ENCODE results near the gene NRARP. TPM values are rescaled to one million over a fixed set of nuclear protein-coding genes. Genes with fewer than 3 reads are reported as not detected.
A peak's percentile ranks its signal among the peaks of the same experiment; 100 is the strongest.

The NRARP gene
- total and polyA plus RNA-seq, 2 donors (not counting 1 experiment from before 2014, with no cell fraction given): 5.7 to 11.5 TPM

DNA sequence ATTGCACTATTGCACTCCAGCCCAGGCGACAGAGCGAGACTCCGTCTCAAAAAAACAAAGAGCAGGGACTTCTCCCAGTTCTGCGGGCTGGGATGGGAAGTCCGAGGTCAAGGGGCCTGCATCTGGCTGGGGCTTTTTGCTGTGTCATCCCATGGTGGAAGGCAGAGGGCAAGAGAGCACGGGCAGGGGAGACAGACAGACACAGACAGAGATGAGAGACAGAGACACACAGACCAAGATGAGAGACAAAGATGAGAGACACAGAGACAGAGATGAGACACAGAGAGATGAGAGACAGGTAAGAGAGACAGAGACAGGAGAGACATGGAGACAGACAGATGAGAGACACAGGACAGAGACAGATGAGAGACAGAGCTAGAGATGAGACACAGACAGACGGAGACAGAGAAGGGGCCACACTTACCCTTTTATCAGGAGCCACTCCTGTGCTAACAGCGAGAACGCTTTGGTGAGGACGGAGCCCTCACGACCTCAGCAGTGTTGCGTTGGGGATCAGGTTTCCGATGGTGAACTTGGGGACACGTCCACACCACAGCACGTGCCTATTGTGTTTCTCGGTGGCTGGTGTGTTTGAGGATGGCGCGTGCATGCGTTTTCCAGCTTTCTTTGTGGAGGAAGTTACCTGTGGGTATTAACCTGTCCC lies 33.4 kb downstream of the NRARP start:
- H3K27ac Mint-ChIP-seq: peak overlapping the region; percentile 78
- Histone ChIP-seq H3K27me3 (replicated peaks in 1 of 4; ENCODE audit: control extremely low read depth in 1 of 4, control insufficient read depth in 3 of 4, insufficient read depth in 4 of 4, low read length in 3 of 4) (no peaks in the 10 kb centered on the region), H3K9me3 (ENCODE audit: control extremely low read depth in 1 of 3, control insufficient read depth in 2 of 3, insufficient read depth in 1 of 3, low read length in 2 of 3) (no peaks in the 10 kb centered on the region), H2AFZ (ENCODE audit: insufficient read depth, low read depth, low read length, poor library complexity, severe bottlenecking) (no peak overlapping the region), H3K4me3 (ENCODE audit: control extremely low read depth in 1 of 5, extremely low read depth in 1 of 5, insufficient read depth in 1 of 5, low read depth in 2 of 5, low read length in 4 of 5) (peak overlapping the region in 4 of 5 experiments; percentile 33 to 50 (median 45)), H3K9ac (ENCODE audit: low read length) (peak overlapping the region; percentile 53), H3K27ac (ENCODE audit: low read length in 2 of 2) (peak overlapping the region; percentile 15 to 48), H3K4me1 (ENCODE audit: control insufficient read depth in 2 of 2, insufficient read depth in 2 of 2, low read length in 2 of 2) (peaks cover 11 to 48% of the 10 kb centered on the region in 2 donors), H4K20me1 (ENCODE audit: control insufficient read depth, insufficient read depth, low read length, poor library complexity, severe bottlenecking) (peaks cover 33% of the 10 kb centered on the region), H3K36me3 (replicated peaks in 1 of 2; ENCODE audit: control extremely low read depth in 1 of 2, control insufficient read depth in 1 of 2, extremely low read depth in 1 of 2, insufficient read depth in 2 of 2, low read length in 1 of 2) (peaks cover 0 to 28% of the 10 kb centered on the region in 2 experiments), H3K79me2 (ENCODE audit: control insufficient read depth, insufficient read depth, low read length) (peaks cover 33% of the 10 kb centered on the region), H3K4me2 (replicated peaks; ENCODE audit: low read depth, low read length, poor library complexity, severe bottlenecking) (peak overlapping the region; percentile 64)
- no peaks in the 10 kb centered on the region for H3K27me3 Mint-ChIP-seq
- ATAC-seq (ENCODE audit: low read depth) (no peak), DNase-seq (no peak)
- TF ChIP-seq, protein P1, sequence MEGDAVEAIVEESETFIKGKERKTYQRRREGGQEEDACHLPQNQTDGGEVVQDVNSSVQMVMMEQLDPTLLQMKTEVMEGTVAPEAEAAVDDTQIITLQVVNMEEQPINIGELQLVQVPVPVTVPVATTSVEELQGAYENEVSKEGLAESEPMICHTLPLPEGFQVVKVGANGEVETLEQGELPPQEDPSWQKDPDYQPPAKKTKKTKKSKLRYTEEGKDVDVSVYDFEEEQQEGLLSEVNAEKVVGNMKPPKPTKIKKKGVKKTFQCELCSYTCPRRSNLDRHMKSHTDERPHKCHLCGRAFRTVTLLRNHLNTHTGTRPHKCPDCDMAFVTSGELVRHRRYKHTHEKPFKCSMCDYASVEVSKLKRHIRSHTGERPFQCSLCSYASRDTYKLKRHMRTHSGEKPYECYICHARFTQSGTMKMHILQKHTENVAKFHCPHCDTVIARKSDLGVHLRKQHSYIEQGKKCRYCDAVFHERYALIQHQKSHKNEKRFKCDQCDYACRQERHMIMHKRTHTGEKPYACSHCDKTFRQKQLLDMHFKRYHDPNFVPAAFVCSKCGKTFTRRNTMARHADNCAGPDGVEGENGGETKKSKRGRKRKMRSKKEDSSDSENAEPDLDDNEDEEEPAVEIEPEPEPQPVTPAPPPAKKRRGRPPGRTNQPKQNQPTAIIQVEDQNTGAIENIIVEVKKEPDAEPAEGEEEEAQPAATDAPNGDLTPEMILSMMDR (IDR thresholded peaks at IDR 0.05): no peak
- no peak for TF ChIP-seq EZH2 (IDR thresholded peaks at IDR 0.05; ENCODE audit: borderline replicate concordance, insufficient read depth, low read depth, low read length, poor library complexity, severe bottlenecking)
- peaks cover 29% of the 10 kb centered on the region for H3K4me1 Mint-ChIP-seq
- intact Hi-C loops (cut with micrococcal nuclease): loop anchor here (2.0 kb wide), 1 partner anchor 14 kb away; the partner anchor contains the start of gene NELFB
- CTCF ChIA-PET: interaction anchor here (0.6 to 1.5 kb wide), 6 partner anchors 11 to 233 kb away, joined by 3 to 6 read pairs (median 4); no protein-coding TSS in a partner anchor
- H3K9me3 Mint-ChIP-seq (ENCODE audit: insufficient read depth): no peaks in the 10 kb centered on the region
- 68% methylated on average over 15 of the region's 19 CpGs for WGBS (ENCODE audit: insufficient coverage)
- POLR2A ChIA-PET: interaction anchor here (0.7 to 1.8 kb wide), 7 partner anchors 9 to 29 kb away, joined by 3 to 6 read pairs (median 4); partner anchors contain the start of genes TOR4A and TUBB4B
- H3K4me3 Mint-ChIP-seq: peak overlapping the region; percentile 69

DNA sequence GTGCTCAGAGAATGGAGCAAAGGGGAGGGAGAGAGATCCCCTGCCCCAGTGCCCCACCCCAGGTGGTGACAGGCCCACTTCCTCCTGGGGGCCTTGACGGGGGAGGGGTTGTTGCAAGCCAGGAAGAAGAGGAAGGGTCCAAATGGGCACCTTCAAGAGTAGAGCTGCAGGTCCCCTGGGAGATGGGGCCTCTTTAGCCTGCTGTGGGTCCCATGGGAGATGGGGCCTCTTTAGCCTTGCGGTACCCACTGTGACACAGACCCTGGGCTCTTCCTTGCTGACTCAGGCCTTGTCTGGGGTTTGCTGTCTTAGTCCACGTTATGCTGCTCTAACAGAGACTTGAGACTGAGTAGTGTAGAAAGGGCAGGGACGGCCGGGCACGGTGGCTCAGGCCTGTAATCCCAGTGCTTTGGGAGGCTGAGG lies 34.1 kb downstream of the NRARP start:
- Mint-ChIP-seq H3K27ac (peak overlapping the region; percentile 78), H3K9me3 (ENCODE audit: insufficient read depth) (no peaks in the 10 kb centered on the region), H3K4me1 (peaks cover 29% of the 10 kb centered on the region), H3K27me3 (no peaks in the 10 kb centered on the region), H3K4me3 (peak overlapping the region; percentile 69)
- CTCF ChIA-PET: interaction anchor here (1.1 to 1.5 kb wide), 3 partner anchors 19 to 233 kb away, joined by 3 to 5 read pairs (median 4); no protein-coding TSS in a partner anchor
- Histone ChIP-seq H3K9ac (ENCODE audit: low read length) (peak overlapping the region; percentile 53), H4K20me1 (ENCODE audit: control insufficient read depth, insufficient read depth, low read length, poor library complexity, severe bottlenecking) (peaks cover 33% of the 10 kb centered on the region), H3K4me2 (replicated peaks; ENCODE audit: low read depth, low read length, poor library complexity, severe bottlenecking) (peak overlapping the region; percentile 64), H3K79me2 (ENCODE audit: control insufficient read depth, insufficient read depth, low read length) (peaks cover 29% of the 10 kb centered on the region), H3K27ac (ENCODE audit: low read length in 2 of 2) (peak overlapping the region in 1 of 2 donors; percentile 48), H3K4me1 (ENCODE audit: control insufficient read depth in 2 of 2, insufficient read depth in 2 of 2, low read length in 2 of 2) (peaks cover 11 to 48% of the 10 kb centered on the region in 2 donors), H2AFZ (ENCODE audit: insufficient read depth, low read depth, low read length, poor library complexity, severe bottlenecking) (no peak overlapping the region), H3K36me3 (replicated peaks in 1 of 2; ENCODE audit: control extremely low read depth in 1 of 2, control insufficient read depth in 1 of 2, extremely low read depth in 1 of 2, insufficient read depth in 2 of 2, low read length in 1 of 2) (peaks cover 0 to 31% of the 10 kb centered on the region in 2 experiments), H3K9me3 (ENCODE audit: control extremely low read depth in 1 of 3, control insufficient read depth in 2 of 3, insufficient read depth in 1 of 3, low read length in 2 of 3) (no peaks in the 10 kb centered on the region), H3K27me3 (replicated peaks in 1 of 4; ENCODE audit: control extremely low read depth in 1 of 4, control insufficient read depth in 3 of 4, insufficient read depth in 4 of 4, low read length in 3 of 4) (no peaks in the 10 kb centered on the region), H3K4me3 (ENCODE audit: control extremely low read depth in 1 of 5, extremely low read depth in 1 of 5, insufficient read depth in 1 of 5, low read depth in 2 of 5, low read length in 4 of 5) (peak overlapping the region in 3 of 5 experiments; percentile 33 to 50 (median 50))
- POLR2A ChIA-PET: interaction anchor here (0.6 to 1.8 kb wide), 6 partner anchors 9 to 229 kb away, joined by 3 to 11 read pairs (median 4); partner anchors contain the start of genes TOR4A and TUBB4B
- intact Hi-C loops (cut with micrococcal nuclease): loop anchor here (2.0 kb wide), 1 partner anchor 13 kb away; the partner anchor contains the start of gene NELFB
- DNase-seq: peak; percentile 64
- TF ChIP-seq, protein P1 (IDR thresholded peaks at IDR 0.05): no peak
- no peak for TF ChIP-seq EZH2 (IDR thresholded peaks at IDR 0.05; ENCODE audit: borderline replicate concordance, insufficient read depth, low read depth, low read length, poor library complexity, severe bottlenecking)
- 36% methylated on average over 6 of the region's 6 CpGs for WGBS (ENCODE audit: insufficient coverage)
- ATAC-seq (ENCODE audit: low read depth): peak; percentile 85
